ENCODE data around the gene CACNA2D4. TPM values are rescaled to one million over a fixed set of nuclear protein-coding genes. Genes with fewer than 3 reads are reported as not detected.

Gene CACNA2D4
- total RNA-seq, 1 experiment from 2014 or later: 0.03 TPM

DNA sequence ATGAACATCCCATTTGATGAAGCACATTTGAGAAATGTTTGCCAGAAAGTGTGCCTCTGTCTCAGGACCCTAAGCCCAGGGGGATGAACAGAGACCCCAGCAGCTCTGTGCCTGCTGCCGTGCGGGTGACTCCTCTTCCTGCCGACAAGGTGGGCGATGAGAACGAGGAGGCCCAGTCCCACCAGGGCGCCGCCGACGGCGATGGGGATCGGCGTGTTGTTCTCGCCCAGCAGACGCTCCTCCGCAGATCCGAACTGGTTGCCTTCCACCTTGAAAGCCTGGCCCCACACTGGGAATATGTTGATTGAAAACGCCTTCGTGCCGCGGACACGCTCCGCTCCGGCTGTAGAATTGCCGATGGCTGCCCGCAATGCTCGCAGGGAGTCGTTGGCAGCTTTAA lies 54.0 kb downstream of the CACNA2D4 start:
- no peaks in the 10 kb centered on the region for H3K36me3 ChIP-seq (replicated peaks; ENCODE audit: control insufficient read depth, insufficient read depth, low read length)
- DNase-seq: no peak
- H3K27me3 ChIP-seq (ENCODE audit: control insufficient read depth, insufficient read depth, low read length): no peaks in the 10 kb centered on the region
- no peak overlapping the region for H3K4me3 ChIP-seq (ENCODE audit: insufficient read depth, low read depth, low read length)

DNA sequence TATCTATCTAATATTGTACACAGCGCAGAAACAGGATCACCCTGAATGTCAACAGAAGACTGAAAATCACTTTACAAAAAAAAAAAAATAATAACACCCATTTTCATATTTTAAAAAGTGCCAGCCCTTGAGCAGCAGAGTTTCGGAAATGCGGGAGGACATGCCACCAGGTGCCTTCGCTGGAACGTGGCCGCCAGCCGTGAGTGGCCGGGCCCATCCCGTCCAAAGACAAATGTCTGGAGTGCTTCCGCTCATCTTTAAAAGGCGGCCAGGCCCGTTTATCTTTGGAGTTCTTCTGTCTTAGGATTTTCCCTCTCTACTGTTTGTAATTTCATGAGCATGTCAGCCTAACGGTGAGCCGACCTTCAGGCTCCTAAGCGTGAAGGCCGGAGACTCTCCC lies 54.6 kb downstream of the CACNA2D4 start:
- DNase-seq: no peak
- H3K4me3 ChIP-seq (ENCODE audit: insufficient read depth, low read depth, low read length): no peak overlapping the region
- no peaks in the 10 kb centered on the region for H3K27me3 ChIP-seq (ENCODE audit: control insufficient read depth, insufficient read depth, low read length)
- H3K36me3 ChIP-seq (replicated peaks; ENCODE audit: control insufficient read depth, insufficient read depth, low read length): no peaks in the 10 kb centered on the region

DNA sequence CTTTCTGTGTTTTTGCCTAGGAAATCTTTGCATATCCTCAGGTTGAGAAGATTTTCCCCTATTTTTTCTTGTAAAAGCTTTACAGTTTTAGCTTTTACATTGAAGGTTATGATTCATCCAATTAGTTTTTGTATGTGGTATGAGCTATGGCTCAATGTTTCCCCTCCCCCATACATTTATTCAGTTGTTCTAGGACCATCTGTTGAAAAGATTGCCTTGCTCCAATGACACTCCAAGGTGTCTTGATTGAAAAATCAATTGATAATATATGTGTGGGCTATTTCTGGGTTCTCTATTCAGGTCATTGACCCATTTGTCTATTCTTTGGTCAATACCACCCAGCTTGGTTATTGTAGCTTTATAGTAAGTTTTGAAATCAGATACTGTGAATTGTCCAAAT lies 55.5 kb downstream of the CACNA2D4 start:
- Histone ChIP-seq H3K4me3 (ENCODE audit: insufficient read depth, low read depth, low read length) (no peak overlapping the region), H3K36me3 (replicated peaks; ENCODE audit: control insufficient read depth, insufficient read depth, low read length) (no peaks in the 10 kb centered on the region), H3K27me3 (ENCODE audit: control insufficient read depth, insufficient read depth, low read length) (no peaks in the 10 kb centered on the region)
- DNase-seq: no peak

DNA sequence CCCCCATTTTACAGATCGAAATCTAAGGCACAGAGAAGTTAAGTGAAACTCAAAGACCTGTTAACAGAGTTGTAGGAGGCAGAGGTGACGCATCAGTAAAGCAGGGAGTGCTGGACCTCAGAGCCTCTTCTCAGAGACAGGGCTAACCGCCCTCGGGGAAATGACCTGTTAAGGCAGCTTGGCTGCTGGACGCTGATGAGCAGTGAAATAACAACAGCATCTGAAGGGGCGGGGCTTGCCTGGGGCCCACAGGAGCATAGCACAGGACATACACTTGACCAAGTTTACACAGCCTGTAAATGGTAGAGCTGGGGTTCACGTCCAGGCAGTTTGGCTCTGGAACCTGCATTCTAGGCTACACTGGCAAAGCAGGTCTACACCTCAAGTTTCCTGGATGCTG lies 58.8 kb downstream of the CACNA2D4 start:
- no peak overlapping the region for H3K4me3 ChIP-seq (ENCODE audit: insufficient read depth, low read depth, low read length)
- no peak for DNase-seq

DNA sequence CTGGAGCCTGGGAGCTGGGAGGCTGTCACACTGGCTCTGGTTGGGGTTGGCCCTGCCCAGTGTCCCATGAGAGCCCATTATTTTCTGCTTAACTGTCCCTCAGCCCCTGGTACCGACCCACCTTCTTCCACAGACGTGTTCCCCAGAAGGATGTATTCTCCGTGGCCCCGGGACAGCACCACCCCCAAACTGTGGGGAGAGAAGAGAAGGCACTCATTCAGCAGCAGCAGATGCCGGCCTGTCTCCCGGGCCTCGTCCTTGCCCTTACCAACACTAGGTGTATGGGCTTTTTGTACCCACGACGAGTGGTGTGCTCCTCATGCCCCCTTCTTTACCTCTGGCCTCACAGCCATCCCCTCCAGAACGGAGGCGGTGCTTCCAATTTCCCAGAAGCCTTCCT lies 60.0 kb downstream of the CACNA2D4 start:
- Histone ChIP-seq H3K4me3 (ENCODE audit: insufficient read depth, low read depth, low read length) (no peak overlapping the region), H3K36me3 (replicated peaks; ENCODE audit: control insufficient read depth, insufficient read depth, low read length) (no peaks in the 10 kb centered on the region), H3K27me3 (ENCODE audit: control insufficient read depth, insufficient read depth, low read length) (no peaks in the 10 kb centered on the region; the same call in 1 of the 2 replicates)
- no peak for DNase-seq

More for the DNA sequence above, 58.8 kb downstream of the CACNA2D4 start:
- Histone ChIP-seq H3K27me3 (ENCODE audit: control insufficient read depth, insufficient read depth, low read length) (no peaks in the 10 kb centered on the region; the same call in 1 of the 2 replicates), H3K36me3 (replicated peaks; ENCODE audit: control insufficient read depth, insufficient read depth, low read length) (no peaks in the 10 kb centered on the region)

DNA sequence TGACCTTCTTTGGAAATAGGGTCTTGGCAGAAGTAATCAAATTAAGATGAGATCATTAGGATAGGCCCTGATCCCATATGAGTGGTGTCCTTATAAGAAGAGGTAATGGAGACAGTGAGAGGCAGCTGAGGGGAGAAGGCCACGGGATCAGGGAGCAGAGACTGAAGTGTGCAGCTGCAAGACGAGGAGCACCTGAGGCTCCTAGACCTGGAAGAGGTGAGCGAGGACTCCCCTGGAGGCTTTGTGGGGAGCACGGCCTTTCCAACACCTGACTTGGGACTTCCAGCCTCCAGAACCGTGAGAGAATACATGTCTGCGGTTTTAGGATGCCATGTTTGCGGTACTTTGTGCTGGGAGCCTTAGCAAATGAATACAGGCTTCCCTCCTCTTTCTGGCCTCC lies 60.6 kb downstream of the CACNA2D4 start:
- DNase-seq: no peak
- Histone ChIP-seq H3K36me3 (replicated peaks; ENCODE audit: control insufficient read depth, insufficient read depth, low read length) (no peaks in the 10 kb centered on the region), H3K4me3 (ENCODE audit: insufficient read depth, low read depth, low read length) (no peak overlapping the region), H3K27me3 (ENCODE audit: control insufficient read depth, insufficient read depth, low read length) (no peaks in the 10 kb centered on the region; the same call in 1 of the 2 replicates)

DNA sequence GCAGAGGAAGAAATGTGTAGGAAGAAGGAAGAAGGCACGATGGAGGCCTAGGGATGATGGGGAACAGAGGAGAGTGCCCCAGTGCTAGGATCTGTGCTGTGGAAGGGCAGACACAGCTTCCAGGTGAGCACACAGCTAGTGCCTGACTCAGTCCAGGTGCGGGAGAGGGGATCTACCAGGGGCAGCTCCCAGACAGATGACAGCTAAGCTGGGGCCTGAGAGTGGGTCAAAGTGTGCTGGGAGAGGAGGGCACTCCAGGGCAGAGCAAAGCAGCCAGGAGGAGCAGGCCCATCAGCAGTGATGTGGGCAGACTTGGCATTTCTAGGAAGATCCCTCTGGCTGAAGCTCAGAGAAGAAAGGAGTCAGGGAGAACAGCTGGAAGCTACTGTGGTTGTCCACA lies 61.4 kb downstream of the CACNA2D4 start:
- Histone ChIP-seq H3K36me3 (replicated peaks; ENCODE audit: control insufficient read depth, insufficient read depth, low read length) (no peaks in the 10 kb centered on the region), H3K27me3 (ENCODE audit: control insufficient read depth, insufficient read depth, low read length) (no peaks in the 10 kb centered on the region; the same call in 1 of the 2 replicates), H3K4me3 (ENCODE audit: insufficient read depth, low read depth, low read length) (no peak overlapping the region)
- DNase-seq: no peak

DNA sequence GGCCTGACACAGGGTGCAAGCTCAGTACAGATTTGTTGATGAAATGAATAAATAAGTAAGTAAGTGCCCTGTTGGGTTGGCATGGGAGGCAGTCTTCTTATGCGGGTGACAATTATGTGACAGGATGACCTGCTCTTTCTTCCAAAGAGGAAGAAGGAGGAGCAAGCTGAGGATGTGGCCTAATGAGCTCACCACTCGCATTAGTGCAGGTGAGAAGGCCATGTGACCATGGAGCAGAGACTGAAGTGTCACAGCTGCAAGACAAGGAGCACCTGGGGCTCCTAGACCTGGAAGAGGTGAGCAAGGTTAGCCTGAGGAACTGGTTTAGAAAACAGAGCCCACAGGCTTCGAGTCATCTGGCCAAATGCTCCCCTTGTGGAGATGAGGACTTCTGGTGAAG lies 63.2 kb downstream of the CACNA2D4 start:
- Histone ChIP-seq H3K27me3 (ENCODE audit: control insufficient read depth, insufficient read depth, low read length) (no peaks in the 10 kb centered on the region; the same call in 1 of the 2 replicates), H3K4me3 (ENCODE audit: insufficient read depth, low read depth, low read length) (no peak overlapping the region)

DNA sequence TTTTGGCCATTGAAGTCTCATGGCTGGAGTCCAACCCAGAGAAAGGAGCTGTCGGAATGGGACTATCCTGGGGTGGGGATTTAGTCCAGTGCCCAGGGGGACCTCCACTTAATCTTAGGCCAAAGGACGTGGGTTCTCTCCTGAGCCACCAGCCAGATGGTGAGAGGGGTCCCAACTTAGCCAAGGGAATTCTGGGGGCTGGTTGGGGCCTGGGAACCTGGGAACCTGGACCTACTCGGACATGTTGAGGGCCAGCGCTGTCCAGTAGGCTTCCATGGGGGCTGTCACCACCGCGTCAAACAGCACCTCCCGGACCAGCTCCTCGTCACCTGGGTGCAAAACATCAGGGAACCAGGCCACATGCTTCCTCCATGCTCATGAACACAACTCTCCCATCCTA lies 64.7 kb downstream of the CACNA2D4 start:
- H3K4me3 ChIP-seq (ENCODE audit: insufficient read depth, low read depth, low read length): no peak overlapping the region
- no peaks in the 10 kb centered on the region; the same call in 1 of the 2 replicates for H3K27me3 ChIP-seq (ENCODE audit: control insufficient read depth, insufficient read depth, low read length)
- no peaks in the 10 kb centered on the region for H3K36me3 ChIP-seq (replicated peaks; ENCODE audit: control insufficient read depth, insufficient read depth, low read length)
- no peak for DNase-seq

More for the DNA sequence above, 63.2 kb downstream of the CACNA2D4 start:
- H3K36me3 ChIP-seq (replicated peaks; ENCODE audit: control insufficient read depth, insufficient read depth, low read length): no peaks in the 10 kb centered on the region
- DNase-seq: no peak

DNA sequence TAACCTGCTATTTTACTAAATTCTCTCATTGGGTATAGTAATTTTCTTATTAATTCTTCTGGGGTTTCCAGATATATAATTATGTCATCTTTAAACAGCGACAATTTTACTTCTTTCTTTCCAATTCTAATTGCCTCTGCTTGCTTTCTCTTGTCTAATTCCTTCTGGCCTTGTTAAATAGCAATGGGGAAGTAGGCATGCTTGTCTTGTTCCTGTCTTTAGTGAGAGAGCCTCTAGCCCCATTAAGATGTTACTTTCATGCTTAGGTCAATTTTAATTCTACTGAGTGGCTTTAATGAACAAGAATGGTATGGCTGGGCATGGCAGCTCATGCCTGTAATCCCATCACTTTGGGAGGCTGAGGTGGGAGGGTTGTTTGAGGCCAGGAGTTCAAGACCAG lies 66.4 kb downstream of the CACNA2D4 start:
- H3K4me3 ChIP-seq (ENCODE audit: insufficient read depth, low read depth, low read length): no peak overlapping the region
- H3K27me3 ChIP-seq (ENCODE audit: control insufficient read depth, insufficient read depth, low read length): no peaks in the 10 kb centered on the region; the same call in 1 of the 2 replicates
- no peaks in the 10 kb centered on the region for H3K36me3 ChIP-seq (replicated peaks; ENCODE audit: control insufficient read depth, insufficient read depth, low read length)
- DNase-seq: no peak

DNA sequence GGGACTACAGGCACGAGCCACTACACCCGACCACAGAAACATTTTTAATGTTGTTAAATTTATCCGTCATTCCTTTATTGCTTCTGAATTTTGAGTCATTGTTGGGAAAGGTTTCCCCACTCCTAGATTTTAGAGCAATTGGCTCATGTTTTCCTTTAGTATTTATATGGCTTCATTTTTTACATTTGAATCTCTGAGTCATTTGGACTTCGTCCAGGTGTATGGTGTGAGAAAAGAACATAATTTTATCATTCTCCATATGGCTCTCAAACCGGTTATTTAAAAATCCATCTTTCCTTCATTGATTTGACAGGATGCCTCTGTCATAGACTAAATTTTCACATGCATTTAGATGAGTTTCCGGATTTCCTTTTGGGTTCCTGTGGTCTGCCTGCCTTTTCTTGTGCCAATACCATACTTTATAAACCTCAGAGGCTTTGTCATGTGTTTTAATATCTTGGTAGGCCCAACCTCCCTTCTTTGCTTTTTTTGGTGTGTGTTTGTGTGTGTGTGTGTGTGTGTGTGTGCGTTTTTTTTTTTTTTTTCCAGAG lies 67.2 kb downstream of the CACNA2D4 start:
- DNase-seq: no peak
- H3K36me3 ChIP-seq (replicated peaks; ENCODE audit: control insufficient read depth, insufficient read depth, low read length): no peaks in the 10 kb centered on the region
- no peaks in the 10 kb centered on the region for H3K27me3 ChIP-seq (ENCODE audit: control insufficient read depth, insufficient read depth, low read length)

DNA sequence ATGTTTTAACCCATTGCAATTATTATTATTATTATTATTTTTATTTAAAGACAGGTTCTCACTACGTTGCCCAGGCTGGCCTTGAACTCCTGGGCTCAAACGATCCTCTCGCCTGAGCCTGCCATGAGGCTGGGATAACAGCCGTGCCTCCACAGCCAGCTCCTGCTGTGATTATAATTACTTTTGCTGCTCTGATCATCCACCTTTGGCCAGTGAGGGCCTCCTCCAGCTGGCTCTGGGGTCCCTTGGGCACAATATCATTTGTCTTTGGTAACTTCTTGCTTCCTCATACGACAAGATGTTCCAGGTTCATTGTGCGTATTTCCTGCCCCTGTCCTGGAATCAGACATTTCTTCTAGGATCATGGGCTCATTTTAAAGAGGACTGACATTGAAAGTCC lies 69.7 kb downstream of the CACNA2D4 start:
- no peak for DNase-seq
- no peak overlapping the region for H3K4me3 ChIP-seq (ENCODE audit: insufficient read depth, low read depth, low read length)

More for the DNA sequence above, 67.2 kb downstream of the CACNA2D4 start:
- no peak overlapping the region for H3K4me3 ChIP-seq (ENCODE audit: insufficient read depth, low read depth, low read length)

DNA sequence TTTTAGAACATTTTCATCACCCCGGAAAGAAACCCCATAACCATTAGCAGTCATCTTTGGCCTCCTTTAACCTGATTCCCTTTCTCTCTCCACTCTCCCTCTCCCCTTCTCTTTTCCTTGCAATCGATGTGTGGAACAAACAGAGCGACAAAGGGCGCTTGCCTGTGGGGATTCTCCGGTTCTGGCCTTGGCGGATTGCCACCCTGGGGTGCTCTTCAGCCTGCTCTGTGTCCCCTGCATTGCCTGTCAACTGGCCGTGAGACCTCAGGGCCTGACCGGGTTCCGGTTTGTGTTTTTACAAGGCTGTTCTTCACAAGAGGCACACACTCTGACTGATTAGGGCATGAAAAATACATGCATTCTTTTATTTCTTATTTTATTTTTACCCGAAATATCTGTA lies 70.3 kb downstream of the CACNA2D4 start:
- Histone ChIP-seq H3K36me3 (replicated peaks; ENCODE audit: control insufficient read depth, insufficient read depth, low read length) (no peaks in the 10 kb centered on the region), H3K4me3 (ENCODE audit: insufficient read depth, low read depth, low read length) (no peak overlapping the region), H3K27me3 (ENCODE audit: control insufficient read depth, insufficient read depth, low read length) (no peaks in the 10 kb centered on the region)
- peak; percentile 22 for DNase-seq

More for the DNA sequence above, 69.7 kb downstream of the CACNA2D4 start:
- Histone ChIP-seq H3K36me3 (replicated peaks; ENCODE audit: control insufficient read depth, insufficient read depth, low read length) (no peaks in the 10 kb centered on the region), H3K27me3 (ENCODE audit: control insufficient read depth, insufficient read depth, low read length) (no peaks in the 10 kb centered on the region)

DNA sequence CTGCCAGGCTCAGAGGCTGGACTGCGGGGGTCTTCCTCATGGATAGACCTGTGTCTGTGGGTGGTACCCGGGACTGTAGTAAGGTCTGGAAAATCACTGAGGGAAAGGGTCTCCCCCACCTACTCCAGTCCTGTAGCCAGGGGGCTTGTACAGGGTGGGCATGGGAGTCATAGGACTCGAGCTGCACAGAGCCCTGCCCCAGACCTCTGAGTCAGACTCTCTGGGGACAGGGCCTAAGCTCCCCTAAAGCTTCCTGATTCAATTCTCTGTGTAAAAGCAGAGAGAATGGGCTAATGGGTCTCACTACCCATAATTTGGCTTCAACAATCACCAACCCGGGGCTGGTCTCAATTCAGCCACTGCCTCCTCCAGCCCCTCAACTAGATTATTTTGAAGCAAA lies 71.0 kb downstream of the CACNA2D4 start:
- H3K27me3 ChIP-seq (ENCODE audit: control insufficient read depth, insufficient read depth, low read length): no peaks in the 10 kb centered on the region
- no peak overlapping the region for H3K4me3 ChIP-seq (ENCODE audit: insufficient read depth, low read depth, low read length)
- DNase-seq: peak; percentile 21
- H3K36me3 ChIP-seq (replicated peaks; ENCODE audit: control insufficient read depth, insufficient read depth, low read length): no peaks in the 10 kb centered on the region

DNA sequence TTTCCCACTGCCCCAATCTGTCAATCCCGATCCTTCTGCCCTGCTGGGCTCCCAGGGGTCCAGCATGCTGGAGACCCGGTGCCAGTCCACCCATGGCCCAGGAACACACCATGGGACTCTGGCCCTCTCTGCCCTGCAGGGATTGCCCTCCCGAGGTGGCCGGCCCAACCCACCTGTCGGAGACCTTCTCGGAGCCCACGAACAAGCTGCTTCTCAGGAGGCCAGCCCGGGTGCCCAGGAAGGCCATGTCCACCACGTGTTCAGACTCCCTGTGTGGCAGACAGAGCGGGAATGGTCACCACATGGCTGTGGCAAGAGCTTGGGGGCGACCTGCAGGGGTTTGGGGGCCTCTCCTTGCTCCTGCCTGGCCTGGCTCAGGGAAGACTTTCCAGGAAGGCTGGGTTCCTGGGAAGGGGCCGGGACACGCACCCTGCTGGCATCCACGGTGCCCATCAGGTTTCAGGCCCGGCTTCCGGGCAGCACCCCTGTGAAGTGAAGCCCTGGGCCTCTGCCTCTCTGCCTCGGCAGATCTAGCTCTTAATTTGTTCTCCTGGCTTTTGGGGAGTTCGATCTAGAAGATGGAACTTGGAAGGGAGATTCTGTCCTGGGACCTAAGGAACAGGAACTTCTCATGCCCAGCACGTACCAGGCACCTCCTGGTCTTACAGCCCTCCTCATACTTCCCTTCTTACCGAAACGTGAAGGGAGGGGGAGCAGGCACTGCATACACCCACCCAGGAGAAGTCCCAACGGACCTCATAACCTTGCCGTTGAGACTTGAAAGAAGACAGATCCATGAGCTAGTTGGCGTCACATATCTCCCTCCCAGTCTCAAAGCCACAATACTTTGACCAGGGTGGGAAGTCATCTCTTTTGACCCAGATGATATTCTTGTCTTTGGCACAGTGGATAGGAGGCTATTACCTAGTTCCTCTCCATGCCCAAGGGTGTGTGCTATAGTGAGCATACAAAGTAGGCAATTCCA lies 71.7 kb downstream of the CACNA2D4 start:
- Histone ChIP-seq H3K27me3 (ENCODE audit: control insufficient read depth, insufficient read depth, low read length) (no peaks in the 10 kb centered on the region), H3K4me3 (ENCODE audit: insufficient read depth, low read depth, low read length) (no peak overlapping the region), H3K36me3 (replicated peaks; ENCODE audit: control insufficient read depth, insufficient read depth, low read length) (no peaks in the 10 kb centered on the region)
- peak; percentile 30 for DNase-seq

All from H7 (cell line).